HL-60 (cell line): ENCODE results near the gene GRID1.

Source experiments
- DNase-seq, 2 experiments: peaks; one replicate each; pipeline ENCODE4 v3.0.0-alpha.2; 2010 to 2020; ENCODE audit warnings: low read depth in 1 of 2, low spot score in 1 of 2
- H3K27ac ChIP-seq: fragments of 250-450 bp; sonication (Bioruptor Pico); replicated peaks from 2 replicates; pipeline ENCODE4 v1.5.1; 2020; ENCODE audit warnings: mild to moderate bottlenecking, moderate library complexity
- H3K27me3 ChIP-seq: fragments of 250-450 bp; sonication (Bioruptor Pico); 2 replicates; pipeline ENCODE4 v1.5.1; 2021; ENCODE audit warnings: mild to moderate bottlenecking, moderate library complexity; ENCODE audit not compliant: insufficient read depth, poor library complexity, severe bottlenecking
- H3K4me3 ChIP-seq: replicated peaks from 2 replicates; pipeline ENCODE4 v1.5.1; 2011; ENCODE audit warnings: mild to moderate bottlenecking, control low read depth, low read length; ENCODE audit not compliant: insufficient read depth
- GABPA ChIP-seq: IDR thresholded peaks from 2 replicates; pipeline ENCODE4 v1.6.1; 2012; ENCODE audit warnings: low read depth
- POLR2AphosphoS5 ChIP-seq: IDR thresholded peaks from 2 replicates; pipeline ENCODE4 v1.6.1; 2012; ENCODE audit warnings: low read depth
- SPI1 ChIP-seq: IDR thresholded peaks from 2 replicates; pipeline ENCODE4 v1.6.1; 2012; ENCODE audit warnings: low read depth, mild to moderate bottlenecking, borderline replicate concordance
- TF ChIP-seq, protein P1 (sequence below): IDR thresholded peaks from one replicate; pipeline ENCODE4 v1.5.1; 2011; ENCODE audit warnings: low read length, control low read depth, inconsistent platforms; ENCODE audit not compliant: insufficient read depth
- TF ChIP-seq, protein P2 (sequence below): IDR thresholded peaks from 2 replicates; pipeline ENCODE4 v1.6.1; 2012; ENCODE audit warnings: low read depth; ENCODE audit not compliant: insufficient replicate concordance

The GRID1 gene

DNA sequence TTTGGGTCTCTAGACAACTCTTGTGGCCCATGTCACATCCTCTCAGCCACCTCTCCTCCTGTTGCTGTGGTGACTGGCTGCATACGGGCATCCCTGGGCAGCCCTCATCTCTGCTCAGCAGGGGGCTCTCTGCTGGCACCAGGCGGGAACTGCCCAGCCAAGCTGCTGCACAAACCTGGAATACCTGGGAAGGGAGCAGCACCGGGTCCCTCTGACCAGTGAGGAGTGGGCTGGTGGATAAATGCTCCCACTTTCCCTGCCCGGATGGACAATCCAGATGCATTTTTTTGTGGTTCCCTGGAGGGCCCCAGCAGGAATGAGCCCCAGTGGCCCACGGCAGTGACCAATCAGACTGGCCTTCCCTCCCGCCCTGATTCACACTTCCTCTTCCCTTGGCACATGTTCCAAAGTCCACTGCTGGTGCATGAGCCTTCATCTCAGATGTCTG is 21.9 kb downstream of the GRID1 start:
- DNase-seq: no peak

DNA sequence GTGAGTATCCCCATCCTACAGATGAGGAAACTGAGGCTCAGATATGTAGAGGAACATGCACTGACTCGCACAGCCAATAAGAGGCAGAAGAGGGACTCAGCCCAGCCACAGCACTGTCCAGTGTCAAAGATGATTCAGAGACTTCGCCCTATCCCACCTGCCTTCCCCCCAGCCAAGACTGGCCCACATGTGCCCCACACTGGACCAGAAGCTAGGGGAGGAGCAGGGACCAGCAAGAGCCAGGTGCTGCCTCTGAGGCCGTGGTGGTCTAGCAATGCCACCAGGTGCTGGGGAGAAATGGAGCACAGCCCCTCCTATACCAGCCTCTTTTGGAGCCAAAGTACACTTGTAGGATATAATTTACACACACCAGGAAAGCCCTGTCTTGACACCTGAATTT is 22.3 kb downstream of the GRID1 start:
- no peak overlapping the region for H3K4me3 ChIP-seq
- H3K27me3 ChIP-seq: no peaks in the 10 kb centered on the region
- H3K27ac ChIP-seq: no peak overlapping the region
- no peak for DNase-seq
- no peak for TF ChIP-seq POLR2AphosphoS5
- TF ChIP-seq SPI1: no peak
- TF ChIP-seq, protein P1, sequence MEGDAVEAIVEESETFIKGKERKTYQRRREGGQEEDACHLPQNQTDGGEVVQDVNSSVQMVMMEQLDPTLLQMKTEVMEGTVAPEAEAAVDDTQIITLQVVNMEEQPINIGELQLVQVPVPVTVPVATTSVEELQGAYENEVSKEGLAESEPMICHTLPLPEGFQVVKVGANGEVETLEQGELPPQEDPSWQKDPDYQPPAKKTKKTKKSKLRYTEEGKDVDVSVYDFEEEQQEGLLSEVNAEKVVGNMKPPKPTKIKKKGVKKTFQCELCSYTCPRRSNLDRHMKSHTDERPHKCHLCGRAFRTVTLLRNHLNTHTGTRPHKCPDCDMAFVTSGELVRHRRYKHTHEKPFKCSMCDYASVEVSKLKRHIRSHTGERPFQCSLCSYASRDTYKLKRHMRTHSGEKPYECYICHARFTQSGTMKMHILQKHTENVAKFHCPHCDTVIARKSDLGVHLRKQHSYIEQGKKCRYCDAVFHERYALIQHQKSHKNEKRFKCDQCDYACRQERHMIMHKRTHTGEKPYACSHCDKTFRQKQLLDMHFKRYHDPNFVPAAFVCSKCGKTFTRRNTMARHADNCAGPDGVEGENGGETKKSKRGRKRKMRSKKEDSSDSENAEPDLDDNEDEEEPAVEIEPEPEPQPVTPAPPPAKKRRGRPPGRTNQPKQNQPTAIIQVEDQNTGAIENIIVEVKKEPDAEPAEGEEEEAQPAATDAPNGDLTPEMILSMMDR: no peak

More for the DNA sequence above, 21.9 kb downstream of the GRID1 start:
- Histone ChIP-seq H3K27me3 (no peaks in the 10 kb centered on the region), H3K27ac (no peak overlapping the region), H3K4me3 (no peak overlapping the region)
- peak; percentile 26; the same call in 1 of the 2 replicates for TF ChIP-seq SPI1
- TF ChIP-seq, protein P2, sequence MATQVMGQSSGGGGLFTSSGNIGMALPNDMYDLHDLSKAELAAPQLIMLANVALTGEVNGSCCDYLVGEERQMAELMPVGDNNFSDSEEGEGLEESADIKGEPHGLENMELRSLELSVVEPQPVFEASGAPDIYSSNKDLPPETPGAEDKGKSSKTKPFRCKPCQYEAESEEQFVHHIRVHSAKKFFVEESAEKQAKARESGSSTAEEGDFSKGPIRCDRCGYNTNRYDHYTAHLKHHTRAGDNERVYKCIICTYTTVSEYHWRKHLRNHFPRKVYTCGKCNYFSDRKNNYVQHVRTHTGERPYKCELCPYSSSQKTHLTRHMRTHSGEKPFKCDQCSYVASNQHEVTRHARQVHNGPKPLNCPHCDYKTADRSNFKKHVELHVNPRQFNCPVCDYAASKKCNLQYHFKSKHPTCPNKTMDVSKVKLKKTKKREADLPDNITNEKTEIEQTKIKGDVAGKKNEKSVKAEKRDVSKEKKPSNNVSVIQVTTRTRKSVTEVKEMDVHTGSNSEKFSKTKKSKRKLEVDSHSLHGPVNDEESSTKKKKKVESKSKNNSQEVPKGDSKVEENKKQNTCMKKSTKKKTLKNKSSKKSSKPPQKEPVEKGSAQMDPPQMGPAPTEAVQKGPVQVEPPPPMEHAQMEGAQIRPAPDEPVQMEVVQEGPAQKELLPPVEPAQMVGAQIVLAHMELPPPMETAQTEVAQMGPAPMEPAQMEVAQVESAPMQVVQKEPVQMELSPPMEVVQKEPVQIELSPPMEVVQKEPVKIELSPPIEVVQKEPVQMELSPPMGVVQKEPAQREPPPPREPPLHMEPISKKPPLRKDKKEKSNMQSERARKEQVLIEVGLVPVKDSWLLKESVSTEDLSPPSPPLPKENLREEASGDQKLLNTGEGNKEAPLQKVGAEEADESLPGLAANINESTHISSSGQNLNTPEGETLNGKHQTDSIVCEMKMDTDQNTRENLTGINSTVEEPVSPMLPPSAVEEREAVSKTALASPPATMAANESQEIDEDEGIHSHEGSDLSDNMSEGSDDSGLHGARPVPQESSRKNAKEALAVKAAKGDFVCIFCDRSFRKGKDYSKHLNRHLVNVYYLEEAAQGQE: no peak

DNA sequence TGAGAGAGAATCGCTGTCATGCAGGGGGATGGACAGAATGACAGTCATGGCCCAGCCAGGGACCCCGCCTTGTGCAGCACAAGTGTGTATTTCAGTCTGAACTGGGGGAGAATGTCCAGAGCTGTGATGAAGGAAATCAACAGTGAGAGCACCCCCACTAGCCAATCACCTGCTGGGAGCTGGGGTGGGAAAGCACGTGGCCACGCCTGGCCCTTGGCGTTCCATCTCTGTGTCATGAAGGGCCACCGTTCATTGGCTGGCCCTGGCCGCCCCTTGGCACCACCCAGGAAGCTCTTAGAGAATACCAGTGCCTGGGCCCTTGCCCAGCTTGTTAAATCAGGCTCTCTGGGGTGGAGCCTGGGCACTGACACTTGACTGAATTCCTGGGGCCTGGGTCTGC is 22.8 kb downstream of the GRID1 start:
- Histone ChIP-seq H3K27ac (no peak overlapping the region), H3K27me3 (no peaks in the 10 kb centered on the region), H3K4me3 (no peak overlapping the region)
- TF ChIP-seq POLR2AphosphoS5 (no peak), GABPA (no peak), SPI1 (no peak)
- TF ChIP-seq, protein P1: no peak
- TF ChIP-seq, protein P2: no peak
- DNase-seq: no peak

DNA sequence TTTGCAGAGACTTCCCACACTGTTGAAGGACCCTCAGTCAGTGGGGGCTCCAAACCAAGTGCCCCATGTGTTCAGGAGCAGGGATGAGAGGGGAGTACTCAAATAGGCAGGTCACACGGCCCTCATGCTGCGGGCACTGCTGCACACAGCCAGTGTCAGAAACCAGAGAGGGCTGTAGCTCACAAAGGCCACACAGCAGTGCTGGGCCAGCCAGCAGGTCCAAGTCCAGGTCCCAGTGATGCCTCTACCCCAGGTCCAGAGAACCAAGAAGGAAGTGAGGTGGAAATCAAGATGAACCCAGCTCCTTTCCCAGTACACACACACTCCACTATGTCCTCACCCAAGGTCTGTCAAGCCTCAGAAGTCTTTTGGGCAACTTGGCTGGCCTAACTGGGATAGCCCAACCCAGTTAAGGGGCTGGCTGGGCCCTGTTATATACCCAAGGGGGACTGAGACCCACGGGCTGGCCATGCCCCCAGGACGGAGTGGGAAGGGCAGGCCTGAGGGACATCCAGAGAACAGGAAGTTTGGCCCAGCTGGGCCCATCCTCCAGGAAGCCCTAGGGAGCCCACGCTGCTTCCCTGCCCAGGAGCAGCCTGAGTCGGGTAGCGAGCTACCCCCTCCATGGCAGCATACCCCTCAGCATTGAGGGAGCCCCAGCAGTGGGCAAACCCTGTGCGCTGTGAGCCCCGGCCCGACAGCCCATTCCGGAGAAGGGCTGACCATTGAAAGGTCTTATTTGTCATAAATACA is 24.3 kb downstream of the GRID1 start:
- DNase-seq: no peak
- no peak overlapping the region for H3K4me3 ChIP-seq
- no peak overlapping the region for H3K27ac ChIP-seq
- H3K27me3 ChIP-seq: no peaks in the 10 kb centered on the region
- TF ChIP-seq, protein P2: no peak
- TF ChIP-seq POLR2AphosphoS5 (no peak), GABPA (no peak), SPI1 (no peak)
- TF ChIP-seq, protein P1: no peak
